GM18517 (cell line): ENCODE results near the gene FABP2.
"Not testable (repeated sequence)": the region's sequence is repeated elsewhere in the genome, so short reads cannot be mapped to it uniquely, and the experiment has no call there.

Source experiments
- ATAC-seq: cut with Tn5 transposase; IDR thresholded peaks from one replicate; pipeline ENCODE4 v1.9.1; 2021; ENCODE audit warnings: mild to moderate bottlenecking, moderate library complexity; ENCODE audit not compliant: unreplicated experiment

FABP2 gene

GRCh38 chr4:119313237-119313636 lies 8.7 kb downstream of the FABP2 start:
- no peak for ATAC-seq

- no peak for ATAC-seq
Measured at GRCh38 chr4:119310826-119311225, 11.1 kb downstream of the FABP2 start.

GRCh38 chr4:119307606-119308005 lies 14.3 kb downstream of the FABP2 start:
- ATAC-seq = no peak

GRCh38 chr4:119304431-119304830 lies 17.5 kb downstream of the FABP2 start:
- ATAC-seq = no peak

- ATAC-seq = no peak
Measured at GRCh38 chr4:119303587-119304305, 18.2 kb downstream of the FABP2 start.

- ATAC-seq = no peak
Measured at GRCh38 chr4:119302073-119302832, 19.7 kb downstream of the FABP2 start.

GRCh38 chr4:119300101-119300978 lies 21.6 kb downstream of the FABP2 start:
- ATAC-seq = peak; percentile 92

GRCh38 chr4:119299741-119300100 lies 22.2 kb downstream of the FABP2 start:
- peak; percentile 73 for ATAC-seq

- peak; percentile 1 for ATAC-seq
Measured at GRCh38 chr4:119299260-119299671, 22.7 kb downstream of the FABP2 start.

- ATAC-seq = no peak
Measured at GRCh38 chr4:119297795-119298194, 24.1 kb downstream of the FABP2 start.

- no peak for ATAC-seq
Measured at GRCh38 chr4:119296356-119296755, 25.6 kb downstream of the FABP2 start.

GRCh38 chr4:119290598-119290997 lies 31.3 kb downstream of the FABP2 start:
- no peak for ATAC-seq

GRCh38 chr4:119289313-119289712 lies 32.6 kb downstream of the FABP2 start:
- ATAC-seq = no peak

GRCh38 chr4:119286377-119287002 lies 35.4 kb downstream of the FABP2 start:
- no peak for ATAC-seq

- ATAC-seq = peak; percentile 84
Measured at GRCh38 chr4:119284876-119285780, 36.8 kb downstream of the FABP2 start.

GRCh38 chr4:119281393-119281792 lies 40.5 kb downstream of the FABP2 start:
- no peak for ATAC-seq

- ATAC-seq = not testable (repeated sequence)
Measured at GRCh38 chr4:119279945-119280344, 42.0 kb downstream of the FABP2 start.

- not testable (repeated sequence) for ATAC-seq
Measured at GRCh38 chr4:119279541-119279940, 42.4 kb downstream of the FABP2 start.

- ATAC-seq = no peak
Measured at GRCh38 chr4:119271361-119272085, 50.4 kb downstream of the FABP2 start.
